ENCODE data around the gene RSU1. TPM values are rescaled to one million over a fixed set of nuclear protein-coding genes. Genes with fewer than 3 reads are reported as not detected.

The RSU1 gene
- total and polyA plus RNA-seq, 2 donors (not counting 3 experiments of a cell fraction or from before 2014, with no cell fraction given) = 80.2 to 104 TPM

DNA sequence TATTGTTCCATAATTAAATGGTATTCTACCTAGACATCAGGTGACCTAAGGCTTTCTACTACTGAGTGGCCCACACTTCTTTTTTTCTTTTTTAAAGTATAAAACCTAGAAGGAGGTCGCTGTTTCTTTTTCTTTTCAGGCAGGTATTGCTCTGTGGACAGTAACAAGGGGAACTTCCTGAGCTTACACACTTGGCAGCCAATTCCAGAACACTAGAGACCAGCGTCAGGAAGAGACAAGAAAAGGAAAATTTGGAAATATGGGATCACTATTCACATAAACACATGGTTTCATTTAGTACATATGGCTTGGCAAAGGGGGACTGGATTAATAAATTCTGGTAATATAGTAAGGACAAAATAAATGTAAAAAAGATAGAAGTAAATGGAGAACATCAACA is 141.9 kb downstream of the RSU1 start:
- BruUV-seq (replicated peaks) = no TSS peak
- H3K27ac ChIP-seq (ENCODE audit: insufficient read depth, low read depth, low read length) = no peak overlapping the region
- no peak overlapping the region for H3K4me2 ChIP-seq (ENCODE audit: insufficient read depth, low read length)
- TF ChIP-seq, protein P1, sequence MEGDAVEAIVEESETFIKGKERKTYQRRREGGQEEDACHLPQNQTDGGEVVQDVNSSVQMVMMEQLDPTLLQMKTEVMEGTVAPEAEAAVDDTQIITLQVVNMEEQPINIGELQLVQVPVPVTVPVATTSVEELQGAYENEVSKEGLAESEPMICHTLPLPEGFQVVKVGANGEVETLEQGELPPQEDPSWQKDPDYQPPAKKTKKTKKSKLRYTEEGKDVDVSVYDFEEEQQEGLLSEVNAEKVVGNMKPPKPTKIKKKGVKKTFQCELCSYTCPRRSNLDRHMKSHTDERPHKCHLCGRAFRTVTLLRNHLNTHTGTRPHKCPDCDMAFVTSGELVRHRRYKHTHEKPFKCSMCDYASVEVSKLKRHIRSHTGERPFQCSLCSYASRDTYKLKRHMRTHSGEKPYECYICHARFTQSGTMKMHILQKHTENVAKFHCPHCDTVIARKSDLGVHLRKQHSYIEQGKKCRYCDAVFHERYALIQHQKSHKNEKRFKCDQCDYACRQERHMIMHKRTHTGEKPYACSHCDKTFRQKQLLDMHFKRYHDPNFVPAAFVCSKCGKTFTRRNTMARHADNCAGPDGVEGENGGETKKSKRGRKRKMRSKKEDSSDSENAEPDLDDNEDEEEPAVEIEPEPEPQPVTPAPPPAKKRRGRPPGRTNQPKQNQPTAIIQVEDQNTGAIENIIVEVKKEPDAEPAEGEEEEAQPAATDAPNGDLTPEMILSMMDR (IDR thresholded peaks at IDR 0.05; ENCODE audit: extremely low read depth in 1 of 2, insufficient read depth in 1 of 2, low read depth in 1 of 2, low read length in 2 of 2) = no peak
- TF ChIP-seq POLR2AphosphoS5 (IDR thresholded peaks at IDR 0.05; ENCODE audit: insufficient read depth, low read depth, low read length) (no peak), MYC (IDR thresholded peaks at IDR 0.05; ENCODE audit: low read depth, low read length) (no peak), GATA2 (IDR thresholded peaks at IDR 0.05; ENCODE audit: insufficient read depth, insufficient read length, low read depth, low read length) (no peak)
- no peaks in the 10 kb centered on the region for H3K36me3 ChIP-seq (ENCODE audit: control insufficient read depth in 2 of 2, extremely low read depth in 1 of 2, insufficient read depth in 2 of 2, low read length in 2 of 2)
- H3K9me1 ChIP-seq (replicated peaks; ENCODE audit: control insufficient read depth, extremely low read depth, insufficient read depth, low read length) = no peaks in the 10 kb centered on the region
- no peak overlapping the region for H3K9ac ChIP-seq (replicated peaks; ENCODE audit: extremely low read depth, insufficient read depth, low read length)
- dilution Hi-C loops (cut with MboI; ENCODE audit: extremely low pct_ligation_motif_present, low sequenced_read_pairs) = no loop called here
- ChIA-PET POLR2A (no interaction called here), CTCF (no interaction called here)
- no peaks in the 10 kb centered on the region for H3K9me3 ChIP-seq (replicated peaks; ENCODE audit: control insufficient read depth, insufficient read depth, low read length)
- H3K4me1 ChIP-seq (ENCODE audit: control insufficient read depth, extremely low read depth, insufficient read depth, low read length) = no peaks in the 10 kb centered on the region
- FAIRE-seq = no peak
- no peak overlapping the region for H2AFZ ChIP-seq (ENCODE audit: low read depth, low read length)
- DNase-seq (ENCODE audit: low read depth, low spot score) = no peak
- no peaks in the 10 kb centered on the region for H3K79me2 ChIP-seq (ENCODE audit: control insufficient read depth, insufficient read depth, low read length)
- no peak overlapping the region for H3K4me3 ChIP-seq (replicated peaks in 1 of 3; ENCODE audit: insufficient read depth in 1 of 3, low read depth in 1 of 3, low read length in 3 of 3)
- H4K20me1 ChIP-seq (replicated peaks; ENCODE audit: control insufficient read depth, extremely low read depth, insufficient read depth, low read length) = peaks cover 3% of the 10 kb centered on the region
- no peaks in the 10 kb centered on the region for H3K27me3 ChIP-seq (ENCODE audit: control insufficient read depth in 2 of 2, insufficient read depth in 2 of 2, low read length in 2 of 2)
- intact Hi-C loops (cut with micrococcal nuclease) = no loop called here

DNA sequence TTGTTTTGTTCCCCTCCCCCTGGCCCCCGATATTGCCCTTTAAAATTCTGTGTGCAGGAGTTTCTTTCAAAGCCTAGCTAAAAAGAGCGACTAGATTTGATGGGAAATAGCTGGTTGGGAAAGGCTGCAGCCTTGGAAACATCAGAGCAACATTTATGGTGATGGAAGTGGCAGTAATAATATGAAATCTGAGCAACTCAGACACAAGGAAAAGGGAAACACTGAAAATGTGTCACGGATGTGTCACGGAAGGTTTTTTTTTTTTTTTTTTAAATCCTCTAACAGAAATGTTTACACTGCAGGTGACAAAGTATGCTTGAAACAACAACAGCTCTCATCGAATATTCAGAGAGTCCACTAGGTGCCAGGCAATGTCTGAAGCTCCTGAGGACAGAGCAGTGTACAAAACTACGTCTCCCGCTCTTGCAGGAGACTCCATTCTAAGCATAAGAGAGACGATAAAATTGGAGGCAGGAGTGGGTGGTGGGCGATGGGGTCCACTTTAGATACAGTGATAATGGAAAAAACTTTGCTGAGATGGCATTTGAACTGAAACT is 143.0 kb downstream of the RSU1 start:
- Histone ChIP-seq H3K36me3 (ENCODE audit: control insufficient read depth in 2 of 2, extremely low read depth in 1 of 2, insufficient read depth in 2 of 2, low read length in 2 of 2) (no peaks in the 10 kb centered on the region), H2AFZ (ENCODE audit: low read depth, low read length) (no peak overlapping the region), H3K4me1 (ENCODE audit: control insufficient read depth, extremely low read depth, insufficient read depth, low read length) (no peaks in the 10 kb centered on the region), H3K9me3 (replicated peaks; ENCODE audit: control insufficient read depth, insufficient read depth, low read length) (no peaks in the 10 kb centered on the region), H3K79me2 (ENCODE audit: control insufficient read depth, insufficient read depth, low read length) (no peaks in the 10 kb centered on the region), H3K4me3 (replicated peaks in 1 of 3; ENCODE audit: insufficient read depth in 1 of 3, low read depth in 1 of 3, low read length in 3 of 3) (no peak overlapping the region), H3K27ac (ENCODE audit: insufficient read depth, low read depth, low read length) (no peak overlapping the region), H3K27me3 (ENCODE audit: control insufficient read depth in 2 of 2, insufficient read depth in 2 of 2, low read length in 2 of 2) (no peaks in the 10 kb centered on the region), H4K20me1 (replicated peaks; ENCODE audit: control insufficient read depth, extremely low read depth, insufficient read depth, low read length) (peaks cover 3% of the 10 kb centered on the region), H3K9me1 (replicated peaks; ENCODE audit: control insufficient read depth, extremely low read depth, insufficient read depth, low read length) (no peaks in the 10 kb centered on the region), H3K9ac (replicated peaks; ENCODE audit: extremely low read depth, insufficient read depth, low read length) (no peak overlapping the region), H3K4me2 (ENCODE audit: insufficient read depth, low read length) (no peak overlapping the region)
- dilution Hi-C loops (cut with MboI; ENCODE audit: extremely low pct_ligation_motif_present, low sequenced_read_pairs) = no loop called here
- intact Hi-C loops (cut with micrococcal nuclease) = no loop called here
- BruUV-seq (replicated peaks) = no TSS peak
- ChIA-PET POLR2A (no interaction called here), CTCF (interaction anchor here (1.0 kb wide), 1 partner anchor 9 kb away, joined by 3 read pairs; no protein-coding TSS in a partner anchor)
- TF ChIP-seq, protein P1 (IDR thresholded peaks at IDR 0.05; ENCODE audit: extremely low read depth in 1 of 2, insufficient read depth in 1 of 2, low read depth in 1 of 2, low read length in 2 of 2) = no peak
- TF ChIP-seq JUN (IDR thresholded peaks at IDR 0.05; ENCODE audit: borderline replicate concordance, insufficient read depth, insufficient read length, low read depth) = no peak
- TF ChIP-seq POLR2AphosphoS5 (IDR thresholded peaks at IDR 0.05; ENCODE audit: insufficient read depth, low read depth, low read length) = no peak
- TF ChIP-seq MYC (IDR thresholded peaks at IDR 0.05; ENCODE audit: low read depth, low read length) = no peak
- TF ChIP-seq GATA2 (IDR thresholded peaks at IDR 0.05; ENCODE audit: insufficient read depth, insufficient read length, low read depth, low read length) = no peak
- TF ChIP-seq POLR2A (IDR thresholded peaks at IDR 0.05; ENCODE audit: low read depth, low read length) = no peak
- DNase-seq (ENCODE audit: low read depth, low spot score) (no peak), FAIRE-seq (no peak)
